Cardiac fibroblast (primary cell): ENCODE measurements around the gene GPRIN3.
A peak's percentile ranks its signal among the peaks of the same experiment; 100 is the strongest.

Source experiments
- DNase-seq, 2 donors: peaks; one replicate each; pipeline versions ENCODE4 v3.0.0 to v3.0.0-alpha.2; 2010; ENCODE audit warnings: low read depth in 2 of 2
- H3K4me3 ChIP-seq, 2 donors: replicated peaks in 1 of 2; 1 replicate in 1 of 2; 2 replicates in 1 of 2; pipeline ENCODE4 v1.5.1; 2011; ENCODE audit warnings: low read depth in 2 of 2, low read length in 2 of 2, mild to moderate bottlenecking in 2 of 2, moderate library complexity in 1 of 2
- TF ChIP-seq, protein P1 (sequence below): IDR thresholded peaks from one replicate; pipeline ENCODE4 v1.5.1; 2011; ENCODE audit warnings: low read depth, mild to moderate bottlenecking, low read length, inconsistent platforms

The GPRIN3 gene

DNA sequence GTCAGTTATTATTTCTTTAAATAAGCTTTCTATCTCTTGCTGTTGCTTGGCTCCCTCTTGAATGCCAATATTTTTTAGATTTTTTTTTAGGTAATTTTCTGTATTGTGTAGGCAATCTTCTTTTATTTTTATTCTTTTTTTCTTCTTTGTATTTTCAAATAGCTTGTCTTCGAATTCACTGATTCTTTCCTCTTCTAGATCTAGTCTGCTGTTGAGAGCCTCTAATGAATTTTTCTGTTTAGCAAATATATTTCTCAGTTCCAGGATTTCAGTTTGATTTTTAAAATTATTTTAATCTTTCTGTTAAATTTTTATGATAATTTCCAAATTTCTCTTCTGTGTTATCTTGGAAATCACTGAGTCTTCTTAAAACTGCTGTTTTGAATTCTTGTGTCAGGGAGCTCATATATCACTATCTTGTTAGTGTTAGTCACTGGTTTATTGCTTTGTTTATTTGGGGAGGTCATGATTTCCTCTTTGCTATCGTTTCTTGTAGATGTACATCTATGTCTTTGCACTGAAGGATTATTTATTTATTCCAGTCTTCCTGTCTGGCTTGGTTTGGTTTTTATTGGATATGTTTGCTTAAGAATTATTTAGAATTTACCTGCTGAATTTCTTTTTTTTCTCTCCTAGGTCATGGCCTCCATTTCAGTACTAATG is 39.9 kb upstream of the GPRIN3 start:
- H3K4me3 ChIP-seq, result no peak overlapping the region
- no peak for DNase-seq
- TF ChIP-seq, protein P1, sequence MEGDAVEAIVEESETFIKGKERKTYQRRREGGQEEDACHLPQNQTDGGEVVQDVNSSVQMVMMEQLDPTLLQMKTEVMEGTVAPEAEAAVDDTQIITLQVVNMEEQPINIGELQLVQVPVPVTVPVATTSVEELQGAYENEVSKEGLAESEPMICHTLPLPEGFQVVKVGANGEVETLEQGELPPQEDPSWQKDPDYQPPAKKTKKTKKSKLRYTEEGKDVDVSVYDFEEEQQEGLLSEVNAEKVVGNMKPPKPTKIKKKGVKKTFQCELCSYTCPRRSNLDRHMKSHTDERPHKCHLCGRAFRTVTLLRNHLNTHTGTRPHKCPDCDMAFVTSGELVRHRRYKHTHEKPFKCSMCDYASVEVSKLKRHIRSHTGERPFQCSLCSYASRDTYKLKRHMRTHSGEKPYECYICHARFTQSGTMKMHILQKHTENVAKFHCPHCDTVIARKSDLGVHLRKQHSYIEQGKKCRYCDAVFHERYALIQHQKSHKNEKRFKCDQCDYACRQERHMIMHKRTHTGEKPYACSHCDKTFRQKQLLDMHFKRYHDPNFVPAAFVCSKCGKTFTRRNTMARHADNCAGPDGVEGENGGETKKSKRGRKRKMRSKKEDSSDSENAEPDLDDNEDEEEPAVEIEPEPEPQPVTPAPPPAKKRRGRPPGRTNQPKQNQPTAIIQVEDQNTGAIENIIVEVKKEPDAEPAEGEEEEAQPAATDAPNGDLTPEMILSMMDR, result no peak

DNA sequence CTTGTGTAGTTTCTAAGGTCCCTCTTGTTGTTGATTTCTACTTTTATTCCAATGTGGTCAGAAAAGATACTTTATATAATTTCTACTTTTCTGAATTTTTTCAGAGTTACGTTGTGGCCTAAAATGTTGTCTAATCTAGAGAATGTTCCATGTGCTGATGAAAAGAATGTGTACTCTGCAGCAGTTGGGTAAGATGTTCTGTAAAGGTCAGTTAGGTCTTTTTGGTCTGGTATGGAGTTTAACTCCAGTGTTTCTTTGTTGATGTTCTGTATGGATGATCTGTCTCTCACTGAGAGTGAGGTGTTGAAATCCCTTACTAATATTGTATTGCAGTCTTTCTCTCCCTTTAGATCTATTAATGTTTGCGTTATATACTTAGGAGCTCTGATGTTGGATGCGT is 37.0 kb upstream of the GPRIN3 start:
- DNase-seq, result peak in 1 of 2 donors; percentile 13
- TF ChIP-seq, protein P1, result no peak
- H3K4me3 ChIP-seq, result no peak overlapping the region

DNA sequence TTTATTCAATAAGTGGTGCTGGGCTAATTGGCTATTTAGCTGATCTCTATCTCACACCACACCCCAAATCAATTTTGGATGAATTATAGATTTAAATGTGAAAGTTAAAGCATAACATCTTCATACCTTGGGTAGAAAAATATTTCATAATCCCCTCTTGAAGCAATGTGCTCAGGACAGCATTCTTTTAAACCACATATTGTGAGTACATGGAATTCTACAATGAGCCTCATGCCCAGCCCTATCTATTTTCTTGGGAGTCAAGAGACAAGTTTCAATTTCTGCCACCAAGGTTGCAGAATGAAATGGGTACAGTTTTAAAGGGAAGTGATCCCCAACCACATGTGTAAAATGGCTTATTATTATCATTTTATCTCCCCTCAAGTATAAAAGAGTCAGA is 30.6 kb upstream of the GPRIN3 start:
- no peak overlapping the region for H3K4me3 ChIP-seq
- TF ChIP-seq, protein P1, result no peak
- no peak for DNase-seq

DNA sequence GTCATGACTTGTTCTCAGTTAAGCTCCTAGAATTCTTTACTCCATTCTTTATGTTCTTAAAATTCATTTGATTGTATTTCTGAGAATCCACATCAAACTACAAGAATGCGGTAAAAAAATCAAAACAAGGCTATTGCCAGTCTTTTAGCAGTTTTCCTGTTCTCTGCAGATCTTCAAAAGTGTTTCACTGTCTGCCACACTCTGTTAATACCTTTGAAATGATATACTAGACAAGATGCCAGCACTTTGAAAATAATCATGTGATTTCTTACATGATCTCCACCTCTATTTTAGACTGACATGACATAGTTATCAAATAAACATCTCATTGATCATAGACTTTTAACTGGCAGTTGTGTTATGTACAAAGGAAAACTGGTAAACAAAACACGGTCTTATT is 30.1 kb upstream of the GPRIN3 start:
- H3K4me3 ChIP-seq, result no peak overlapping the region
- TF ChIP-seq, protein P1, result no peak
- no peak for DNase-seq

DNA sequence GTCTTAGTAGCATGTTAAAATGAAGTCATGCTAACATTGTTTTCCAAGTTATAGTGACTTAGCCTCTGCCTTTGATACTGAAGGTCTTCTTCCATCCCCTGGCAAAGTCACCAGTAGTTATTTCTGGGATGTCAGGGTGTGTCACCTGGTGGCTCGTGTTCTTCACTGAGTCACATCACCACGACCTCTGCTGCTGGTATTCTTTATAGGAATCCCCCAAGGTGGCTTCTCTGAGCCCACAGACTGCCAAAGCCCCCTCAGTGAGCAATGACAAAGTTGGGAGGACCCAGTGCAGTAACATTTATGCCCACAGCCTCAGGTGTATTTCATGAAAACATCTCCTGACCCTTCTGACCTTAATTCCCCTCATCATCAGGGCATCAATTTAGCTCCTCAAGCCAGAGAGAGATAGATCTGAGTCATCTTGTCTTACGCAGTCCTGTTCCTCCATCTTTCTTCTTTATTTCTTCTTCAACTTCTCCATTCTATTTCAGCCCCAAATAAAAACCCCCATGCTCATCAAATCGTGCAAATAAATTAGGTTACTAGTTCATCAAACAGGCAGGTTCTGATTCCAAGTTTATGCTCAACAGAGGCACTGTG is 29.3 kb upstream of the GPRIN3 start:
- DNase-seq, result no peak
- no peak overlapping the region for H3K4me3 ChIP-seq
- TF ChIP-seq, protein P1, result no peak

DNA sequence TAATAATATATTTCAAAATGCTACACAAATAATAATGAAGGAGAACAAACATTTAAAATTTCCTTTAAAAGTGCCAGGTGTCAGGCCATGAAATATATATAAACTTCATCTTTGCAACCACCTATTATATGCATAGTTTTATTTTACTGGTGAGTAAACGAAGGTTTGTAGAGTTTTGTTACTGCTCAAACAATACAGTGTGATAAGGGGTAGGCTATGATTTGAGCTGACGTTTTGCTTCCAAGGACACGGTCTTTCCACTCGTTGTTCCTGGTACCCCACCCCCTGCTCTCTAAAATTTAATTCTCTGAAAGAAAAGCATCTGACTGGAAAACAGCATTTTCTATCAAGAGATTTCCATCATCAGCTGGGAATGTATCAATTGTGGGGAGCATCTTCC is 27.2 kb upstream of the GPRIN3 start:
- TF ChIP-seq, protein P1, result no peak
- no peak for DNase-seq
- no peak overlapping the region for H3K4me3 ChIP-seq
